ENCODE measurements around the gene CDK16.

Gene CDK16

DNA sequence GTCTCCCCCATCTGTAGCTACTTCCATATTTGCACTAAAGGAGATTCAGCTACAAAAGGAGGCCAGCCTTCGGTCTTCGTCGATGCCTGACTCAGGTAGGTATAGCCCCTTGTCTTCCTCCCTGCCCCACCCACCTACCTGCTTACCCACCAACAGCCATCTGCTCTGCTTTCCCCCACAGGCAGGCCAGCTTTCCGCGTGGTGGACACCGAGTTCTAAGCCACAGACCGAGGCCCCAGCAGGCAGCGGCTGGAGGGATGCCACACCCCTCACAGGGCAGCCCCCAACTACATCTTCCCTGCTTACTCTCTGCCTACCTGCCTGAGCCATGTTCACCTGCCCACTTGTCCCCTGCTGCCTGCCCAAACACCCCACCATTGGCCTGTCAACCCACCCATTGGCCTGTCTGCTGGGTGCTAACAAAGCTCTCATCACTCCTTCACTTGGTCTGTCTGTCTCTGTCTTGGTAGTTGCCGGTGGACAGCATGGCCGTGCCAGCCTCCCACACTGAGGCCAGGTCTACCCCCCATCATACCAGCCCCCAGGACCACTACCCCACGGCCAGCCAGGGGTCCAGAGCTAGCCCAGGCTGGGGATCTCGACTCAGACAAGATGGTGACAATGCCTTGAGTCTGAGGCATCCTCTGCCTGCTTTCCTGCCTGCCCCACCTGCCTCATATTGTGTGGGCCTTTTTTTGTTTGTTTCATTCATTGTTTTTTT lies 10.2 kb downstream of the CDK16 start:
- no peak for DNase-seq (ENCODE audit: low spot score)

DNA sequence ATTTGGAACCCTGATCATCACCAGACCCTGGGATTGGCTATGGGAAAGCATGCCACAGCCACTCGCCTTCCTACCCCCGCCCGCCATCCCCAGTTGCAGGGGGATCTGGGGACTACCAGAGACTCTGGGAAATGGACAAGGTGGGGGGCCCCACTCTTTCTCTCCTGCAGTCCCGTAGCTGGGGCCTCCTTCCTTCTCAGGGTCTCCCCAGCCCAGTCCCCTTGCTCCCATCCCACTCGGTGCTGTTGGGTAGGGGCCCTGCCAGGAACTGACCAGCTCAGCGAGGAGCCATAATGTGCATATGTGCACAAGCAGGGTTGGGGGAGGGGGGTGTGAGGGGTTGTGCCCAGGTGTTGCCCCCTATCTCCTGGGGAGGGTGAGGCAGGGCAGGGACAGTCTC lies 10.9 kb downstream of the CDK16 start:
- no peak for DNase-seq (ENCODE audit: low spot score)

DNA sequence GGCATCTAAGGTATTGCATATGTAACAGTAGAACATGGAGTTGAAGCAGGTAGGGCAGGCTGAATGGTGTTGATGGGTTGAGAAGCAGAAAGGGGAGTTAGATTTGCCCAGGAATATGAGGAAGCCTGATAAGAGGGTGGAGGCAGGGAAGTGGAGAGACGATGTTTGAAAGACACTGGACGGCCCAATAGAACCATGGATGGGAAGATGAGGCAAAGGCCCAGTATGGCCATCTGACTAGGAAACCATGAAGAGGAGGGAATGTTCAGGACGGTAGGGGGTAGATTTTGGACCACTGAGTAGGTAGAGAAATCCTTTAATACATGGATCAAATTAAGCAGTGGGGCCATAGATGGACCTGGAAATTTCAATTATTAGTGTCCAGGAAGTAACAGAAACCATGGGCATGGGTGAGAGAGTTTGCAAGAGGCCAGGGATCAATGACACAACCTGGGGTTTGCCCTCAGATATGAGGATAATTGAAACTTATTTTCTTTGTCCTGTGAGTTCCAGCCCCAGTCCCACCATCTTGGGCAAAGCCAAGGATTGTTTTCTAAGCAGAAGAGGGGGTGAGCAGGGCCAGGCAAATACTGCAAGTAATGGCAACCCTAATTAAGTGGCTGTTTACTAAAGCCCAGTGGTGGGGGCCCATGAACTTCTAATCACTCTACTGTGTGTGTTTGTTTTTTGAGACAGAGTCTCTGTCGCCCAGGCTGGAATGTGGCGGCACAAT lies 11.8 kb downstream of the CDK16 start:
- no peak for DNase-seq (ENCODE audit: low spot score)

DNA sequence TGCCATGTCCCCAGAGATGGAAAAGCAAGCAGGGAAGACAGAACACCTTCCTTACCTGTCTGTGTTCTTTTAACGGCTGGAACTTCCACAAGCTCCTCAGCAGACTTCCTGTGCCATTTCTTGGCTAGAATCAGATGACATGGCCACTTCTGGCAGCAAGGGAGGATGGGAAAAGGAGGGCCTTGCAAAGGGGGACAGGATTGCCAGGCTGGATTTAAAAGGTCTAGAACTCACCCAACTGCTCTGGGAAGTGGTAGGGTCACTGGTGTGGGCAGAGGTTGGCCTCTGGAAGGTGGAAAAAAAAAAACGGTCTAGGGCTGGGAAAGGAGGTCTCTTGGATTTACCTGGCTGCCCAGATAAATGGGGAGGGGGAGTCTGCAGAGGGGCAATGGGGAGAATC lies 12.7 kb downstream of the CDK16 start:
- DNase-seq (ENCODE audit: low spot score): no peak

DNA sequence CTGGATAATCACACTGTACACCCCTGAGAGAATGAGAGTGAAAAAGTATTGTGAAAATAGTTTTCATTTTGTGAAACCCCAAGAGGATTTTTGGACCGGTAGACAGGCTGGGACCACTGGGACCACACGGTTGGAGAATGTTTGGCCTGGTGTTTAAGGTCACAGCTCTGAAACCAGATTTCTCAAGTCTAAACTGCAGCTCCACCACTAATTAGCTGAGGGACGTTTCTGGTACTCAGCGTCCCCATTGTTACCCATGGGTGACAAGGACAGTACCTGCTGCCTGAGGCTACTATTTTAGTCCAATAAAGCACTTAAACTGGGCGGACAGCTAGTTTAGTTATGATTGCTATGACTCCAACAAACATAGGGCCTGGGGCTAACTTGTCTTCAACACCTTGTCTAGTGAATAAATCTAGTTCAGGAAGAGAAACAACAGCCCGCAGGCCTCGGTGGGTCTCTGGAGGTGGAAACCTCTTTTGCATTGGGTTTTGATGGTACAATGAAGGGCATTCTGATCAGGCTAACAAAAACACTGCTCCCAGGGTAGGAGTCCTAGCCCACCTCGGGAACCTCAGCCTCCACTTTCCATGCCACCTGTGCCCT lies 13.8 kb downstream of the CDK16 start:
- no peak for DNase-seq (ENCODE audit: low spot score)

DNA sequence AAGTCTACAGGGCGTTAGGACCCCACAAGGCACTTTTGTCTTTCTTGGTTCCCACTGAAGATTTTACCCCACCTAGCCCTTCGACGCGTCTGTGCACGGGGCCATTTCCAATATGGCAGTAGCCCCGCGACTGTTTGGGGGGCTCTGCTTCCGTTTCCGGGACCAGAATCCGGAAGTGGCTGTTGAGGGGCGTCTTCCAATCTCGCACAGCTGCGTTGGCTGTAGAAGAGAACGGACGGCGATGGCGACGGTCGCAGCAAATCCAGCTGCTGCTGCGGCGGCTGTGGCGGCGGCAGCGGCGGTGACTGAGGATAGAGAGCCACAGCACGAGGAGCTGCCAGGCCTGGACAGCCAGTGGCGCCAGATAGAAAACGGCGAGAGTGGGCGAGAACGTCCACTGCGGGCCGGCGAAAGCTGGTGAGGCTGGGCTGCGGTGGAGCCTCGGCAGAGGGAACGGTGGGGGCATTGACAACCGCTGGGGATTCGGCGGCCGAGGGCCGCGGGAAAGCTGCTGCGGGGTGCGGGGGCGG lies 14.4 kb downstream of the CDK16 start, which contains the start of gene USP11:
Gene USP11 (plus strand): TSS at position 207 of the 530 bp plus-strand sequence. CDS start 35 bp downstream, at position 242.
- peak; percentile 60 for DNase-seq (ENCODE audit: low spot score)

DNA sequence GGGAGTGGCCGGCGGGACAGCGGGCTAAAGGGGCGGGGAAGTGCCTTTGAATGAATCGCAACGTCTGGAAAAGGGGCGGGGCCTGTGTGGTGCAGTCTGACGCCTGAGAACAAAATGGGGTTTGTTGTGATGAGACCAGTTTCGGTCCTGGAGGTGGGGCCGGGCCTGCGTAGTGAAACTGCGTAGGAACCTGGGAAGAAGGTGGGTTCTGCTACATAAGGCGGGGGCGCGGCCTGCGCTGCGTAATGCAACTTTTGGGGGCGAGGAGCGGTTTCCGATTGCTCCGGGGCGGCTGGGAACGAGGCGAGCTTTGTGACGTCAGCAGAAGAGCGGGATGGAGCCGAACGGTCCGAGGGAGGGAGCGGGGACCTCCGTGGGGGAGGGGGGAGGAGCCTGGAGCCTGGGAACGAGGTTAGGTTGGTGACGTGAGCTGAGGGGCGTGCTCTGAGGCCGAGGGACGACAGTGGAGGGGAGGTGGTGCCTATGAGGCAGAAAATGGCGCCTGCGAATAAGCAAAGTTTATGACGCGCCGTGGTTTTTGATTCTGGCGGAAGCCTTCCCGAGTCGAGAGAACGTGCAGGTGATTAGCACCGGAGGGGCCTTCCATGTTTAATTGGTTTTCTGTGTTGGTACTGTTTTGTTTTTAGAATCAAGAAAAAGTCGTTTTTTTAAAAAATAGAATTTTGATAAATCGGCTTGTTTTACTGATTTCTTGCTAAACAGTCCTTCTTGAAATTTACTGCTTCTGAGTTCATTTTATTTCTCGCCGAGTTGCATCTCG lies 15.0 kb downstream of the CDK16 start:
- DNase-seq (ENCODE audit: low spot score): peak; percentile 91

DNA sequence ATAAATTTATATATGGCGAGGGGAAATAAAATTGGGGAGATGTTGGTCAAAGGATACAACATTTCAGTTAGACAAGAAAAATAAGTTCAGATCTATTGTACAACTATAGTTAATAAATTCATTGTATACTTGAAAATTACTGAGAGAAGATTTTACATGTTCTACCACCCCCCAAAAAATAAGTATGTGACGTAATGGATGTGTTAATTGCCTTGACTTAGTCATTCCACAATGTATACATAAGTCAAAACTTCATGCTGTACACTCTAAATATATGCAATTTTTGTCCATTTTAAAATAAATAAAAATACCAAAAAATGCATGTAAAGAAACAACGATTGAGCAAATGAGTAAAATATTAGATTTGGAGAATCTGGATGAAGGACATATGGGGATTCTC lies 16.1 kb downstream of the CDK16 start:
- no peak for DNase-seq (ENCODE audit: low spot score)

DNA sequence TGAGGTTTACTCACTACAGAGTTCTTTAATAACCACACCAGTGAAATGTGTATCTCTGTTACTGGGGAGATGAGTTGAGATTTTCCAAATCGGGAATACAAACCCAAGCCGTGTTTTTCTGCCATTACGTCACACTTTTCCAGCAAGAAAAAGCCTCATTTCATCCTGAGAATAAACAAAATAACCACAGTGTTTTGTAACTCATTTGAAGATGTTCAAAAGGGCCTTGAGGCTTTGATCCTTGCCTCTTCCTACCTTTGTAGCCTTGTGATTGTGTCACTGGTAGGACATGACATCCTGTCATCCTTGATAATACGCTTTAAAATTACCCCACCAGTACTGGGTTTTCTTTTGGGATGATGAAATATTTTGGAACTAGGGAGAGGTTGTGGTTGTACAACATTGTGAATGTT lies 17.2 kb downstream of the CDK16 start:
- DNase-seq (ENCODE audit: low spot score): no peak

DNA sequence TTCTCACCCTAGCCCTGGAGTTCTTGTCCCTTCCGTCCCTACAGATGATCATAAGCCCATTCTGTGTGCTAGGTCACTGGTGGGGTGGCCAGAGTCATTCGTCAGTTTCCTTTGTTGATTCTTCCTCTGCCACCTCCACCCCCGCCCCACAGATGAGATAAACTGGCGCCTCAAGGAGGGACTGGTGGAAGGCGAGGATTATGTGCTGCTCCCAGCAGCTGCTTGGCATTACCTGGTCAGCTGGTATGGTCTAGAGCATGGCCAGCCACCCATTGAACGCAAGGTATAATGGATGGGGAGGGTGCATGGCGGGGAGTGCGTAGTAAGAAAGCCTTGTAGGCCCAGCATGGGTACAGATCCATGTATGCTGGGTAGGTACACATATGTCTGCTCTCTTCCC lies 20.7 kb downstream of the CDK16 start:
- DNase-seq (ENCODE audit: low spot score): no peak

DNA sequence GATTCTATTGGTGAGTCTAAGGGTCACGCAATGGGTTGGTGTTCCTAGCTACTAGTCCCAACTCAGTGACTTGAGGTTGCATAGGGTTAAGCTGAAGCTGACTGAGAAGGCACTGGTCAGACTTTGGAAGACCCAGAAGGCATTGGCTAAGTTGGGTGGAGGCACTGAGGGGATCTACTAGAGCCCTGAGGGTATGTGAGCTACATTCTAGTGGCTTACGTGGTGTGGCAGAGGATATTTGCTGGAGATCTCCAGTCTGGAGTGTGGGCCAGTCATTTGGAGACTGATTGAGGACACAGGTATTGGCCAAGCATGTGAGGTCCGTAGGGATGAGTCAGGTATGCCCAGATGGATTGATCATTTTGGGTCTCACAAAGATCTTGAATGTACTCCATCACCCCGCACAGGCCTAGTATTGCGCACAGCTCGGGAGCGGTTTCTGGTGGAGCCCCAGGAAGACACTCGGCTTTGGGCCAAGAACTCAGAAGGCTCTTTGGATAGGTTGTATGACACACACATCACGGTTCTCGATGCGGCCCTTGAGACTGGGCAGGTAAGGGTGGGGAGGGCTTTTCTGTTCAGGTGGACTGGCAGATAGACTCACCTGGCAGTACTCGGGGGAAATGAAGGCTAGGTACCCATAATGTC lies 21.5 kb downstream of the CDK16 start:
- DNase-seq (ENCODE audit: low spot score): no peak

DNA sequence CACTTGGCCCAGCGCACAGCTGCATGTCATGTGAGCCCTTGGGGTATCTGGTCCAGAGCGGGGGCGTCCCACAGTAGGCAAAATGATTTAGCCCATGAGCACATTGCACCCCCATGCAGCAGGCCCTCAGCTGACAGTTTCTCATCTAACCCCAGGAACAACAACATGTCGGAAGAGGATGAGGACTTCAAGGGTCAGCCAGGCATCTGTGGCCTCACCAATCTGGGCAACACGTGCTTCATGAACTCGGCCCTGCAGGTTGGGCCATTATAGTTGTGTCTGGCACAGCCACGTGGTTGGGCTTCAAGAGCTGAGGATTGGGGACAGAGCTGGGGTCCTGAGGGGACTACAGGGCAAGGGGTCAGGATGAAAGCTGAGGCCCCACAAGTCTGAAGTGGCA lies 22.1 kb downstream of the CDK16 start:
- DNase-seq (ENCODE audit: low spot score): no peak

DNA sequence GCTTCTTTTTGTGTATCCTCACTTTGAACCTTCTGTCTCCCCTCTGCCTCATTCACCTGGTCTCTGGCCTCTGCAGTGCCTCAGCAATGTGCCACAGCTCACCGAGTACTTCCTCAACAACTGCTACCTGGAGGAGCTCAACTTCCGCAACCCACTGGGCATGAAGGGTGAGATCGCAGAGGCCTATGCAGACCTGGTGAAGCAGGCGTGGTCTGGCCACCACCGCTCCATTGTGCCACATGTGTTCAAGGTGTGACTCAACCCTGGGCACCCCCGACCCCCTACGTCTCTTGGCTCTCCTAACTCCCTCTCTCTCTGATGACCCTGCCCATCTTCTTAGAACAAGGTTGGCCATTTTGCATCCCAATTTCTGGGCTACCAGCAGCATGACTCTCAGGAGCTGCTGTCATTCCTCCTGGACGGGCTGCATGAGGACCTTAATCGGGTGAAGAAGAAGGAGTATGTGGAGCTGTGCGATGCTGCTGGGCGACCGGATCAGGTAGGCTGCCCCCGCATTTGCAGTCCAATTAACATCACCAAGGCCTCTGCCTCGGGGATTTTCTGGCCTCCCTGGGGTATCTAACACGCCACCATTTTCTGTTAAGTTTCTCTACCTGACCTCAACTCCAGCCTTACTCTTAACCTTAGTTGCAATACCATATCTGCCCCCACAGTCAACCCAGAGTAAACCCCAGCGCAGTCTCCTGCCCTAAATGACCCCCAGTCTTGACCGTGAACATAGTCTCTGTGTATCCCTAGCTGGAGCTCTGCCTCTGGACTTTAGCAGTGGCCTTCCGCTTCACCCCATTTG lies 22.9 kb downstream of the CDK16 start:
- no peak for DNase-seq (ENCODE audit: low spot score)

DNA sequence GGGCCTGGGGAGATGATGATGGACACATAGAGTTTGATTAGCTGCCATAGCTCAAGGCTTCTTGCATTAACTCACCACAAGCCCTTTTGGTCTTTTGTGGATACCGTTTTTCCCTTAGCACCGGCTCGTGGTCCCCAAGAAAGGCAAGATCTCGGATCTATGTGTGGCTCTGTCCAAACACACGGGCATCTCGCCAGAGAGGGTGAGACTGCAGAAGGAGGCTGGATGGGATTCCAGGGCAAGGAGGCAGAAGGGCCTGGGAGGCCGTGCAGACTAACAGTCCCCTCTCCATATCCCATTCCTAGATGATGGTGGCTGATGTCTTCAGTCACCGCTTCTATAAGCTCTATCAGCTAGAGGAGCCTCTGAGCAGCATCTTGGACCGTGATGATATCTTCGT lies 23.8 kb downstream of the CDK16 start:
- DNase-seq (ENCODE audit: low spot score): no peak

DNA sequence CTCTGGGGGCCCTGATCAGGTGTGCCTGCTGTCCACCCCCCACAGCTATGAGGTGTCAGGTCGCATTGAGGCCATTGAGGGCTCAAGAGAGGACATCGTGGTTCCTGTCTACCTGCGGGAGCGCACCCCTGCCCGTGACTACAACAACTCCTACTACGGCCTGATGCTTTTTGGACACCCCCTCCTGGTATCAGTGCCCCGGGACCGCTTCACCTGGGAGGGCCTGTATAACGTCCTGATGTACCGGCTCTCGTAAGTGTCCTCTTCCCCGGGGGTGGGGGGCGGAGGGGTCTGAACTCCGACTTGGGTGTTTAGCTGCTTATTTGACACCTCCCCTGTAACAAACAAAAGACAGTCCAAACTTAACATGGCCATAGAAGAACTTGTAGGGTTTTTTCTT lies 24.9 kb downstream of the CDK16 start:
- no peak for DNase-seq (ENCODE audit: low spot score)

DNA sequence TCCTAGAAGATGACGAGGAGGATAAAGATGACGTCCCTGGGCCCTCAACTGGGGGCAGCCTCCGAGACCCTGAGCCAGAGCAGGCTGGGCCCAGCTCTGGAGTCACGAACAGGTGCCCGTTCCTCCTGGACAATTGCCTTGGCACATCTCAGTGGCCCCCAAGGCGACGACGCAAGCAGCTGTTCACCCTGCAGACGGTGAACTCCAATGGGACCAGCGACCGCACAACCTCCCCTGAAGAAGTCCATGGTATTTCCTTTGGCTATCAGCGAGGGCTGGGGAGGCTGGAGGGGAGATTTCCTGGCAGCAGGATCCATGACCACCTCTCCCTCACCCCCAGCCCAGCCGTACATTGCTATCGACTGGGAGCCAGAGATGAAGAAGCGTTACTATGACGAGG lies 26.2 kb downstream of the CDK16 start:
- no peak for DNase-seq (ENCODE audit: low spot score)

DNA sequence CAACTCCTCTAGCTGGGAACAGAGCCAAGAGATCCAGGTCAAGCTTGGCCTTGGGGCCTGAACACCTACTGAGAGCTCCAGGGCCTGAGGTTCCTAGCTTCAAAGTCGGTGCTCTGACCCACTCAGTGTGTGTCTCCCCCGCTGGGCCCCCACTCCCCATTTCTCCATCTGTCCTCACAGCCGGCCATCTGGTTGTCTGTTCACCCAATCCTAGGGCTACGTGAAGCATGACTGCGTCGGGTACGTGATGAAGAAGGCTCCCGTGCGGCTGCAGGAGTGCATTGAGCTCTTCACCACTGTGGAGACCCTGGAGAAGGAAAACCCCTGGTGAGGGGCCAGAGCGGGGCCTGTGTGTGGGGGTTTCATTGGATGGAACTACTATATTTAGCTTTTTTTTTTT lies 26.7 kb downstream of the CDK16 start:
- no peak for DNase-seq (ENCODE audit: low spot score)

DNA sequence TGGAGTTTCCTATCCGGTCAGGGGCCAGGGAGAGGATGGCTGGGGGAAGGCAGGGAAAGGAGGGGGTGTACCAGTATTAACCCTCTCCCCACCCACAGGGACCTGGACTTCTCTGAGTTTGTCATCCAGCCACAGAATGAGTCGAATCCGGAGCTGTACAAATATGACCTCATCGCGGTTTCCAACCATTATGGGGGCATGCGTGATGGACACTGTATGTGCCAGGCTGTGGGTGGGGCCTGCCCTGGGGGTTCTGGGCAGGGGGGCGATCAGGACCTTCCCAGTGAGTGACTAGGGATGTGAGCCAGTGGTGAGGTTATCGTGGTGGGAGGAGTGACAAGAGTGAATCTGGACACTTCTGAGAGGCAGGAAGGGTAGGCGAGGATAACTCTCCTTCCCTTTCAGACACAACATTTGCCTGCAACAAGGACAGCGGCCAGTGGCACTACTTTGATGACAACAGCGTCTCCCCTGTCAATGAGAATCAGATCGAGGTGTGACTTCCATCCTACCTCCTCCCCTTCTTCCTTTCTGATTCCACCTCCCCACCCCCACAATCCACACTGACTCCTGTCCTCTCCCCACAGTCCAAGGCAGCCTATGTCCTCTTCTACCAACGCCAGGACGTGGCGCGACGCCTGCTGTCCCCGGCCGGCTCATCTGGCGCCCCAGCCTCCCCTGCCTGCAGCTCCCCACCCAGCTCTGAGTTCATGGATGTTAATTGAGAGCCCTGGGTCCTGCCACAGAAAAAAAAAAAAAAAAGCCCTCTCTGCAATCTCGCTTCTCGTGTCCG lies 28.9 kb downstream of the CDK16 start:
- no peak for DNase-seq (ENCODE audit: low spot score)

DNA sequence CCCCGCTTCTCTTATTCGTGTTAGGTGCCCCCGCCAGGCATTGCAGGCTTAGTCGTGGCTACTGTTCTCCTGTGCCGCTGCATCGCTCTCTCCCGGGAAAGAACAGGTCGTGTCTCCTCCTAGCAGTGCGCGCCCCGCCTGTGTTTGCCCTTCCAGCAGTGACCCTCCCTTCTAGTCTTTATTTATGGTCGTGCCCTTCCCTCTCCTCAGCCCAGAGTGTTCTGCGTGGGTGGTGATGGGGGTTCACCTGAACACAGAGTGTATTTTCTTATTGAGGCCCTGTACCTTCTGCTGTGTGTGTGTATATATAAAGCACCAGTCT lies 29.5 kb downstream of the CDK16 start:
- no peak for DNase-seq (ENCODE audit: low spot score)

DNA sequence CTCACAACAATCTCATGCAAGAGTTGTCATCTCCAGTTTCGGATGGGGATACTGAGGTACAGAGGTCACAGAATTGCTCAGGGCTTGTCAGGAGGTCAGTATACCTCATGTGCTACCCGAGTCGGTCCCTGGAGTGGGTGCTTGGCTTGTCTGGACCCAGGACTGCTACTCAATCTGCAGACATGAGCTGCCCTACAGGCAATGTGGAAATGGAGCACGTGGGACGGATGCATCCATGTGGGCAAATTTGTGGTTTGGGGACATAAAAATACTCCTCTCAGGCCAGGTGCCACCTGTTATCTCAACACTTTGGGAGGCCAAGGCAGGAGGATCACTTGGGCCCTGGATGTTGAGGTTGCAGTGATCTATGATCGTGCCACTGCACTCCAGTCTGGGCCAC lies 30.1 kb downstream of the CDK16 start:
- no peak for DNase-seq (ENCODE audit: low spot score)

Data from putamen (tissue), 1 donor.